ENCODE results near the gene CYB5R2.

- TF ChIP-seq ZBTB33 (IDR thresholded peaks at IDR 0.05) (no peak), REST (IDR thresholded peaks at IDR 0.05) (no peak), JUND (IDR thresholded peaks at IDR 0.05) (no peak)
These were observed 33.7 kb downstream of the CYB5R2 start for GRCh38 chr11:7639643-7640025.
